SJCRH30 (cell line): ENCODE results near the gene PLSCR4. TPM values are rescaled to one million over a fixed set of nuclear protein-coding genes. Genes with fewer than 3 reads are reported as not detected.
A peak's percentile ranks its signal among the peaks of the same experiment; 100 is the strongest.
"Not testable (repeated sequence)": the region's sequence is repeated elsewhere in the genome, so short reads cannot be mapped to it uniquely, and the experiment has no call there.

Source experiments
- DNase-seq, 2 experiments: peaks; one replicate each; pipeline ENCODE4 v3.0.0-alpha.2; 2015 to 2020
- H3K27ac ChIP-seq: fragments of 250-450 bp; sonication (Bioruptor Pico); 2 replicates; pipeline ENCODE4 v1.5.1; 2020; ENCODE audit warnings: mild to moderate bottlenecking, moderate library complexity
- H3K27me3 ChIP-seq: fragments of 250-450 bp; sonication (Bioruptor Pico); 2 replicates; pipeline ENCODE4 v1.5.1; 2020; ENCODE audit warnings: mild to moderate bottlenecking, moderate library complexity
- H3K36me3 ChIP-seq: fragments of 250-450 bp; sonication (Bioruptor Pico); 2 replicates; pipeline ENCODE4 v1.5.1; 2020; ENCODE audit warnings: mild to moderate bottlenecking, moderate library complexity
- H3K4me1 ChIP-seq: fragments of 250-450 bp; sonication (Bioruptor Pico); 2 replicates; pipeline ENCODE4 v1.5.1; 2020; ENCODE audit warnings: mild to moderate bottlenecking, moderate library complexity
- H3K4me3 ChIP-seq: fragments of 250-450 bp; sonication (Bioruptor Pico); 2 replicates; pipeline ENCODE4 v1.5.1; 2020; ENCODE audit warnings: mild to moderate bottlenecking, moderate library complexity
- H3K9me3 ChIP-seq: fragments of 250-450 bp; sonication (Bioruptor Pico); replicated peaks from 2 replicates; pipeline ENCODE4 v1.5.1; 2020; ENCODE audit warnings: mild to moderate bottlenecking, moderate library complexity
- total RNA-seq: library from RNA; depleted of rRNA; stranded (reverse); fragments of >200 nt; shearing (Covaris generic); gene quantifications from 2 replicates; pipeline ENCODE4 v1.2.3, GENCODE V29; 2014

Gene PLSCR4
- total RNA-seq, 1 experiment from 2014 or later, result 4.4 TPM

GRCh38 chr3:146265720-146266119, 14.8 kb upstream of the PLSCR4 start:
- Histone ChIP-seq H3K36me3 (no peaks in the 10 kb centered on the region), H3K9me3 (no peaks in the 10 kb centered on the region; the same call in 1 of the 2 replicates), H3K4me1 (peaks cover 3% of the 10 kb centered on the region; the same call in 1 of the 2 replicates), H3K27ac (no peak overlapping the region), H3K4me3 (no peak overlapping the region), H3K27me3 (no peaks in the 10 kb centered on the region)
- no peak for DNase-seq

DNA sequence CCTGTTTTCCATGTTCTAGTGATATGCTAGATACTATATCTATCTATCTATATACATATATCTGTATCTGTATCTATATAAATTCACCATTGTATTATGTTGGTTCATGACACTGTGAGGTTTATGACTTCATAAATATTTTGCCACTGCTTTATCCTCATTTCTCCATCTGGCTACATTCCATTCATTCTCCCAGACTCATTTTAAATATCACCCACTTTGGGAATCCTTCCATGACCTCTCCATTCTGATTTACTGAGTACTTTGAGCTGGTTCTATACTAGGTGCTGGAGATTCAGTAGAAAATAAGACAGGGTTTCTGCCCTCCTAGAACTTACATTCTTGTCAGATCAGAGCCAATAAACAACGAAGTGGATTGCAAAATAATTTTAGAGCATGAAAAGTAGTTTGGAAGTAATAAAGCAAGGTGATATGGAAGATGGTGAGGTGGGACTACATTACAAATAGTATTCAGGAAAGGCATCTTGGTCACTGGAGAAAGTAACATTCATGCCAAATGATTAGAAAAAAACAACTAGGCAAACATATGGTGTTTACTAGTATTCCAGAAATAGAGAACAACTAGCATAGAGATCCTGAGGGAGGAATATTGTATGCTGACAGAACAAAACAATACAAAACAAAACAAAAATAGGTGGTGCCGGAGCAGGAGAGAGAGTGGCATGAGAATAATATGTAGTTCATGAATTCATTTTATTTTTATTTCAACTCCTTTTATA, 11.6 kb upstream of the PLSCR4 start:
- H3K36me3 ChIP-seq, result no peaks in the 10 kb centered on the region
- no peak for DNase-seq
- no peak overlapping the region for H3K27ac ChIP-seq
- H3K4me1 ChIP-seq, result peaks cover 3% of the 10 kb centered on the region; the same call in 1 of the 2 replicates
- H3K27me3 ChIP-seq, result no peaks in the 10 kb centered on the region
- no peak overlapping the region for H3K4me3 ChIP-seq
- H3K9me3 ChIP-seq, result no peaks in the 10 kb centered on the region; the same call in 1 of the 2 replicates

GRCh38 chr3:146259880-146260589, 9.1 kb upstream of the PLSCR4 start:
- Histone ChIP-seq H3K9me3 (no peaks in the 10 kb centered on the region), H3K4me3 (no peak overlapping the region), H3K27ac (no peak overlapping the region), H3K36me3 (no peaks in the 10 kb centered on the region), H3K4me1 (peaks cover 3% of the 10 kb centered on the region; the same call in 1 of the 2 replicates), H3K27me3 (no peaks in the 10 kb centered on the region)
- no peak for DNase-seq

- DNase-seq, result peak; percentile 34 to 44
- H3K27me3 ChIP-seq, result no peaks in the 10 kb centered on the region
- H3K9me3 ChIP-seq, result 0 out of 2 replicates have a peak, but pooled peaks cover 2% of the 10 kb centered on the region
- H3K4me1 ChIP-seq, result peaks cover 3% of the 10 kb centered on the region; the same call in 1 of the 2 replicates
- no peaks in the 10 kb centered on the region for H3K36me3 ChIP-seq
- H3K4me3 ChIP-seq, result no peak overlapping the region
- H3K27ac ChIP-seq, result no peak overlapping the region
Observed at GRCh38 chr3:146256851-146257486, 6.1 kb upstream of the PLSCR4 start.

DNA sequence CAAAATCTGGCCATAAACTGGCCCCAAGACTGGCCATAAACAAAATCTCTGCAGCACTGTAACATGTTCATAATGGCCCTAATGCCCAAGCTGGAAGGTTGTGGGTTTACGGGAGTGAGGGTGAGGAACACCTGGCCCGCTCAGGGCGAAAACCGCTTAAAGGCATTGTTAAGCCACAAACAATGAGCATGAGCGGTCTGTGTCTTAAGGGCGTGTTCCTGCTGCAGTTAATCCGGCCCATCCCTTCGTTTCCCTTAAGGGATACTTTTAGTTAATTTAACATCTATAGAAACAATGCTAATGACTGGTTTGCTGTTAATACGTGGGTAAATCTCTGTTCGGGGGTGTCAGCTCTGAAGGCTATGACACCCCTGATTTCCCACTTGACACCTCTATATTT, 1.5 kb upstream of the PLSCR4 start:
- not testable (repeated sequence) for H3K4me3 ChIP-seq

DNA sequence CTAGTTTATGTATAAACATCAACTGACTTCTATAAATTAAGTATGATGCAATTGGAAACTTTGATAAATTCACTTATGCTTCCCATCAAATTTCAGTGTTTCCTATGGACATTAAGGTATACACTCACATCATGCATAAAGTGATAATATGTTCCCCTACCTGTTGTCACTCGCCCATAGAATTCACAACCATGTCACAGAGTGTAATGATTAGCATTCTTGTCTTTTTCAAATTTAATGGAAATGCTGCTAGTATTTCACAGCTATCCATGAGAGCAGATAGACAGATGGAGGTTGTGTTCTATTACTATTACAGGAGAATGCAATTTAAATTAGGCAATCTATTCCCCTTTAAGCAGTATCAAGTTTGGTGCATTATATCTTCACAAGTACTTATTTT, 984 bp downstream of the PLSCR4 start:
- H3K36me3 ChIP-seq, result no peaks in the 10 kb centered on the region
- no peak for DNase-seq
- no peaks in the 10 kb centered on the region for H3K4me1 ChIP-seq
- no peaks in the 10 kb centered on the region for H3K27me3 ChIP-seq
- peak overlapping the region; percentile 85 for H3K4me3 ChIP-seq
- H3K27ac ChIP-seq, result no peak overlapping the region
- 0 out of 2 replicates have a peak, but pooled peaks cover 2% of the 10 kb centered on the region for H3K9me3 ChIP-seq

More for the DNA sequence above, 1.5 kb upstream of the PLSCR4 start:
- H3K27me3 ChIP-seq, H3K9me3 ChIP-seq, H3K36me3 ChIP-seq, DNase-seq, H3K27ac ChIP-seq, H3K4me1 ChIP-seq: not testable (repeated sequence)

GRCh38 chr3:146247911-146248310, 3.0 kb downstream of the PLSCR4 start:
- DNase-seq, result no peak
- Histone ChIP-seq H3K4me1 (no peaks in the 10 kb centered on the region), H3K27ac (no peak overlapping the region), H3K4me3 (no peak overlapping the region), H3K27me3 (no peaks in the 10 kb centered on the region), H3K9me3 (no peaks in the 10 kb centered on the region), H3K36me3 (no peaks in the 10 kb centered on the region)

DNA sequence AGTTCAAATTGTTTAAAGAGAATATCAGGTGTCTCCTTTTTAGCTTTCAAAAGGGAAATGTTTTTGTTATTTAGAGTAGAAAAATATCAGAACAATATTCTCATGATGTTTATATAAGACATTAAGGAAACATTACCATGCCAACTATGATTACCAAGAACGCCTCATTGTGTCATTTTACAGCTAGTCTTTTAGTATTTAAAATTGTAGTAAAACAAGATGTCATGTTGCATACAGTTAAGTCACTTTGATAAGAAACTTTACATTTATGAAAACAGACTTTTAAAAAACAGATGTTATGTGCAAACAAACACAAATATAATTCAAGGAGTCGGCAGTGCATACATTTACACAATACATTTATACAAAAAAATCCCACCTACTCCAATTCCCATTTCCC, 4.4 kb downstream of the PLSCR4 start:
- no peaks in the 10 kb centered on the region for H3K4me1 ChIP-seq
- DNase-seq, result no peak
- H3K27ac ChIP-seq, result no peak overlapping the region
- H3K4me3 ChIP-seq, result no peak overlapping the region
- no peaks in the 10 kb centered on the region for H3K36me3 ChIP-seq
- H3K9me3 ChIP-seq, result no peaks in the 10 kb centered on the region
- no peaks in the 10 kb centered on the region for H3K27me3 ChIP-seq

- no peaks in the 10 kb centered on the region for H3K27me3 ChIP-seq
- no peaks in the 10 kb centered on the region for H3K9me3 ChIP-seq
- H3K36me3 ChIP-seq, result no peaks in the 10 kb centered on the region
- H3K4me3 ChIP-seq, result no peak overlapping the region
- no peak for DNase-seq
- H3K27ac ChIP-seq, result no peak overlapping the region
- no peaks in the 10 kb centered on the region for H3K4me1 ChIP-seq
Observed at GRCh38 chr3:146243559-146243958, 7.3 kb downstream of the PLSCR4 start.

DNA sequence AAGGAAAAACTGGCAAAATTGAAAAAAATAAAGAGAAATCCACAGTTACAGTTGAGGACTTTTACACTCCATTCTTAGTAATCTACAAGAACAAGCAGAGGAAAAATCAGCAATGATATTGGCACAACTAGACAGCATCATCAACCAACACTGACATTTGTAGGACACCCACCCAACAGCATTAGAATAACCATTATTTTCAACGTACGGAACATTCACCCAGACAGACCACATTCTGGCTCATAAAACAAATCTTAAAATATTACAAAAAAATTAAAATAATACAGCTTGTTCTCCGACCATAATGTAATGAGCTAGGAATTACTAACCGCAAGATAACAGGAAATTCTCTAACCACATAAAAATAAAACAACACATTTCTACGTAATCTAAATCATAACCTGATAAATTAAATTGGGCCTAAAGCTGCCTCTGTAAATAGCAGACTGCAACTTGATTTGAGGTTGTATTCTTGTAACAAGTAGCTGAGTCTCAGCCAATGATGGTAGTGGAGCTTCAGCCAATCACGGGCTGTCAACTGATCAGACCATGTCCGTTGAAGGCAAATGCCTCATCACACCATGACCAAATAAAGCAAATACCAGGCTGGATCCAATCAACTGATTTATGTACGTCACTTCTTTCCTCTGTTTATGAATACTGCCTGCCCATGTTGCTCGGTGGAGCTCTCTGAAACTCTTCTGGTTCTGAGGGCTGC, 9.2 kb downstream of the PLSCR4 start:
- H3K4me1 ChIP-seq, result no peaks in the 10 kb centered on the region
- H3K27ac ChIP-seq, result no peak overlapping the region
- DNase-seq, result no peak
- H3K27me3 ChIP-seq, result no peaks in the 10 kb centered on the region
- no peak overlapping the region for H3K4me3 ChIP-seq
- H3K9me3 ChIP-seq, result peaks cover 7% of the 10 kb centered on the region; the same call in 1 of the 2 replicates
- no peaks in the 10 kb centered on the region for H3K36me3 ChIP-seq

GRCh38 chr3:146233487-146233886, 17.4 kb downstream of the PLSCR4 start:
- Histone ChIP-seq H3K27me3 (no peaks in the 10 kb centered on the region), H3K4me3 (no peak overlapping the region), H3K27ac (no peak overlapping the region), H3K4me1 (no peaks in the 10 kb centered on the region), H3K36me3 (no peaks in the 10 kb centered on the region), H3K9me3 (peaks cover 7% of the 10 kb centered on the region; the same call in 1 of the 2 replicates)
- no peak for DNase-seq

- DNase-seq, result no peak
- H3K9me3 ChIP-seq, result no peaks in the 10 kb centered on the region
- no peaks in the 10 kb centered on the region for H3K36me3 ChIP-seq
- no peak overlapping the region for H3K4me3 ChIP-seq
- no peaks in the 10 kb centered on the region for H3K4me1 ChIP-seq
- H3K27ac ChIP-seq, result no peak overlapping the region
- H3K27me3 ChIP-seq, result no peaks in the 10 kb centered on the region
Observed at GRCh38 chr3:146227486-146227885, 23.4 kb downstream of the PLSCR4 start.

DNA sequence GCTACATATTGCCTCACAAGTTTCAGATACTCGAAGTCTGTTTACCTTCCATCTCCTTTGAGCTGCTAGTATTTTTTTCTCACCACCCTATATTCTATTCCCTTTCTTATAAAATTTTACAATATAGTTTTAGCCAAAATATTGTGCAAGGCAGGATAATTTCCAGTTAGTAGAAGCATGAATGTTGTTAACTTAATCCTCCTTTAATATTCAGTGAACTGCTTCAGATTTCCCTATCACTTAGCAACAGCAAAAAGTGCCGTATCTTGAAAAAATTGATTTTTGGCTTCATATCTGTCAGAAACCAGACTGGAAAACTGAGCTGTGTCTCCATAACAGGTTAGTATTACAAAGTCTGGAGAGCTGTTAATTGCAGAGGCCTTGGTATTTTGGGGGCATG, 24.0 kb downstream of the PLSCR4 start:
- Histone ChIP-seq H3K27me3 (no peaks in the 10 kb centered on the region), H3K4me1 (no peaks in the 10 kb centered on the region), H3K27ac (no peak overlapping the region), H3K36me3 (no peaks in the 10 kb centered on the region), H3K9me3 (no peaks in the 10 kb centered on the region), H3K4me3 (no peak overlapping the region)
- DNase-seq, result no peak

DNA sequence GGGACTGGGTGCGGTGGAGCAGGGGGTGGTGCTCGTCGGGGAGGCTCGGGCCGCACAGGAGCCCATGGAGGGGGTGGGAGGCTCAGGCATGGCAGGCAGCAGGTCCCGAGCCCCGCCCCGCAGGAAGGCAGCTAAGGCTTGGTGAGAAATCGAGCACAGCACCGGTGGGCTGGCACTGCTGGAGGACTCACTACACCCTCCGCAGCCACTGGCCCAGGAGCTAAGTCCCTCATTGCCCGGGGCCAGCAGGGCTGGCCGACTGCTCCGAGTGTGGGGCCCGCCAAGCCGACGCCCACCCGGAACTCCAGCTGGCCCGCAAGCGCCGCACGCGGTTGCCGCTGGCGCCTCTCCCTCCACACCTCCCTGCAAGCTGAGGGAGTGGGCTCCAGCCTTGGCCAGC, 25.4 kb downstream of the PLSCR4 start:
- H3K4me3 ChIP-seq, H3K27ac ChIP-seq, H3K9me3 ChIP-seq, H3K36me3 ChIP-seq, DNase-seq, H3K27me3 ChIP-seq, H3K4me1 ChIP-seq: not testable (repeated sequence)
